A673 (cell line): ENCODE measurements around the gene PPP1CA.

ENCODE experiments used
- EZH2 ChIP-seq: fragments of 200-600 bp; sonication (generic); IDR thresholded peaks from 2 replicates; pipeline ENCODE4 v1.6.1; 2017; ENCODE audit warnings: borderline replicate concordance, low read depth, mild to moderate bottlenecking, mixed read lengths, antibody characterized with exemption, low read length; ENCODE audit not compliant: poor library complexity, severe bottlenecking
- TF ChIP-seq, protein P1 (sequence below): fragments of 300-800, 200-600 bp; sonication (generic); conservative IDR thresholded peaks from 2 replicates; pipeline ENCODE4 v1.5.1; 2017; ENCODE audit warnings: low read depth, mild to moderate bottlenecking, antibody characterized with exemption, low read length, moderate library complexity, mixed read lengths

DNA sequence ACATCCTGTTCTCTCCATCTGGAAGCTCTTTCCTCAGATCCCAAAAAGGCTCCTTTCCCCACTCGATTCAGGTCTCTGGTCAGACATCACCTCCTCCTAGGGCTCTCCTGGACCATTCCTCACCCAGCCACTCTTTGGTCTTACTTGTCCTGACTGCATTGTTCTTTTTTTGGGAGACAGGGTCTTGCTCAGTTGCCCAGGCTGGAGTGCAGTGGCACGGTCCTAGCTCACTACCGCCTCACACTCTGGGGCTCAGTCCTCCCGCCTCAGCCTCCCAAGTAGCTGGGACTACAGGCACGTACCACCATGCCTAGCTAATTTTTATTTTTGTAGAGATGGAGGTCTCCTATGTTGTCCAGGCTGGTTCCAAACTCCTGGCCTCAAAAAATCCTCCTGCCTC, 43.9 kb upstream of the PPP1CA start:
- TF ChIP-seq, protein P1, sequence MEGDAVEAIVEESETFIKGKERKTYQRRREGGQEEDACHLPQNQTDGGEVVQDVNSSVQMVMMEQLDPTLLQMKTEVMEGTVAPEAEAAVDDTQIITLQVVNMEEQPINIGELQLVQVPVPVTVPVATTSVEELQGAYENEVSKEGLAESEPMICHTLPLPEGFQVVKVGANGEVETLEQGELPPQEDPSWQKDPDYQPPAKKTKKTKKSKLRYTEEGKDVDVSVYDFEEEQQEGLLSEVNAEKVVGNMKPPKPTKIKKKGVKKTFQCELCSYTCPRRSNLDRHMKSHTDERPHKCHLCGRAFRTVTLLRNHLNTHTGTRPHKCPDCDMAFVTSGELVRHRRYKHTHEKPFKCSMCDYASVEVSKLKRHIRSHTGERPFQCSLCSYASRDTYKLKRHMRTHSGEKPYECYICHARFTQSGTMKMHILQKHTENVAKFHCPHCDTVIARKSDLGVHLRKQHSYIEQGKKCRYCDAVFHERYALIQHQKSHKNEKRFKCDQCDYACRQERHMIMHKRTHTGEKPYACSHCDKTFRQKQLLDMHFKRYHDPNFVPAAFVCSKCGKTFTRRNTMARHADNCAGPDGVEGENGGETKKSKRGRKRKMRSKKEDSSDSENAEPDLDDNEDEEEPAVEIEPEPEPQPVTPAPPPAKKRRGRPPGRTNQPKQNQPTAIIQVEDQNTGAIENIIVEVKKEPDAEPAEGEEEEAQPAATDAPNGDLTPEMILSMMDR: no peak
- no peak for TF ChIP-seq EZH2
